Gastroesophageal sphincter (tissue), 4 donors: ENCODE results near the gene LEAP2. TPM values are rescaled to one million over a fixed set of nuclear protein-coding genes. Genes with fewer than 3 reads are reported as not detected.
A peak's percentile ranks its signal among the peaks of the same experiment; 100 is the strongest.

Experiments
- ATAC-seq: fragments of 150-250 bp; one replicate; pipeline ENCODE4 v1.9.1; 2016; ENCODE audit warnings: mild to moderate bottlenecking, moderate library complexity
- H3K27ac ChIP-seq, 4 donors: fragments of 200-600 bp; sonication (generic) in 3 of 4; 1 replicate in 3 of 4; 2 replicates in 1 of 4; pipeline ENCODE4 v1.5.1; 2016 to 2019
- H3K27me3 ChIP-seq: fragments of 200-600 bp; sonication (generic); one replicate; pipeline ENCODE4 v1.5.1; 2019
- H3K36me3 ChIP-seq, 2 donors: fragments of 200-600 bp; sonication (generic); one replicate each; pipeline ENCODE4 v1.5.1; 2019; ENCODE audit warnings: control low read depth in 1 of 2
- H3K4me1 ChIP-seq, 3 donors: fragments of 200-600 bp; sonication (generic); 1 replicate in 2 of 3; 2 replicates in 1 of 3; pipeline ENCODE4 v1.5.1; 2016 to 2019; ENCODE audit warnings: control low read depth in 2 of 3
- H3K4me3 ChIP-seq, 2 donors: fragments of 200-600 bp; sonication (generic); one replicate each; pipeline ENCODE4 v1.5.1; 2019; ENCODE audit warnings: mild to moderate bottlenecking in 1 of 2, moderate library complexity in 1 of 2
- H3K9me3 ChIP-seq, 3 donors: fragments of 200-600 bp; sonication (generic); one replicate each; pipeline ENCODE4 v1.5.1; 2017 to 2019; ENCODE audit warnings: control low read depth in 2 of 3
- CTCF ChIP-seq, 4 experiments: fragments of 200-600 bp in 2 of 4; fragments of 450-650 bp in 2 of 4; sonication (generic) in 1 of 4; IDR thresholded peaks; one replicate each; pipeline ENCODE4 v1.5.1; 2017 to 2019; ENCODE audit warnings: antibody characterized with exemption in 4 of 4, mild to moderate bottlenecking in 2 of 4, moderate library complexity in 2 of 4
- EP300 ChIP-seq: sonication (generic); formaldehyde crosslinking; IDR thresholded peaks from one replicate; pipeline ENCODE4 v1.6.1; 2017; ENCODE audit warnings: antibody characterized with exemption, mild to moderate bottlenecking
- POLR2A ChIP-seq, 2 donors: fragments of 450-650 bp; IDR thresholded peaks; one replicate each; pipeline ENCODE4 v1.6.1; 2017; ENCODE audit warnings: antibody characterized with exemption in 2 of 2, mild to moderate bottlenecking in 2 of 2, moderate library complexity in 1 of 2
- POLR2AphosphoS5 ChIP-seq: sonication (generic); formaldehyde crosslinking; IDR thresholded peaks from one replicate; pipeline ENCODE4 v1.6.1; 2017; ENCODE audit warnings: antibody characterized with exemption
- WGBS, 2 donors: methylation state at CpG; one replicate each; pipeline ENCODE4 v1.1.5; 2018; ENCODE audit warnings: low coverage in 1 of 2; 5-methylcytosine and 5-hydroxymethylcytosine counted together
- total RNA-seq, 4 donors: library from RNA; depleted of rRNA; stranded (reverse); fragments of >200 nt; gene quantifications; one replicate each; pipeline ENCODE4 v1.1.0, GENCODE V29; 2016

The LEAP2 gene
- total RNA-seq: 1 to 10 TPM in 2 of 4 donors, under 1 TPM in 2; 0.12 to 1.9 (median 0.74) TPM

GRCh38 chr5:132873119-132873929, at the start of gene LEAP2:
TSS of gene LEAP2 (plus strand) at chr5:132873668. CDS start at chr5:132873695, 27 bp downstream.
- H3K27ac ChIP-seq: no peak within 1 kb of the TSS
- no peak for ATAC-seq

DNA sequence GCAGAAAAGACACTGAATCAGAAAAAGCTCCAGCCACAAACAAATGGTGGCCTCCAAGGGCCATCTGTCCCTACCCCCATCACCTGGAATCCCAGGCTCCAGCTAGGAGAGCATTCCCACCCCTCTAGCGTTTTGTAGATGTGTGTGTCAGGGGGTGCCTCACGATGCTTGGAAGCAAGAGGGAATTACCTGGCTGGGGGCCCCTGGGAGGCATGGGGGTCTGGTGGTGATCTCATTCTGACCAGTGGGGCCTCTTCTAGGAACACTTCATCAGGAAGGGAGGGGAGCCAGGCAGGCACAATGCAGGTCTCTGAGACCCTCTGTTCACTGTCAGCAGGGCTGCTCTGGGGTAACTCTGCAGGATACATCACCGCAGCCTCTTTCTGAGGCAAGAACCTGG, 49.0 kb upstream of the LEAP2 start:
- H3K4me3 ChIP-seq: no peak overlapping the region
- H3K4me1 ChIP-seq: peaks cover 0 to 45% (median 6%) of the 10 kb centered on the region in 3 donors
- WGBS, 2 donors: 83% methylated on average over 1 of the region's 3 CpGs; no CpG with 5 or more reads in 1 of the 2 donors
- TF ChIP-seq EP300: no peak
- no peak for TF ChIP-seq CTCF (IDR thresholded peaks at IDR 0.05)
- no peak for TF ChIP-seq POLR2AphosphoS5
- no peak for TF ChIP-seq POLR2A (IDR thresholded peaks at IDR 0.05)
- ATAC-seq: no peak
- peaks cover 0 to 23% of the 10 kb centered on the region in 2 donors for H3K36me3 ChIP-seq
- H3K27ac ChIP-seq: no peak overlapping the region
- H3K27me3 ChIP-seq: peaks cover 15% of the 10 kb centered on the region
- no peaks in the 10 kb centered on the region for H3K9me3 ChIP-seq

More at GRCh38 chr5:132873119-132873929, at the start of gene LEAP2:
- TF ChIP-seq CTCF (IDR thresholded peaks at IDR 0.05) (no peak), POLR2A (IDR thresholded peaks at IDR 0.05) (no peak), EP300 (no peak), POLR2AphosphoS5 (no peak)
- Histone ChIP-seq H3K4me1 (peaks cover 0 to 12% (median 0%) of the 10 kb centered on the region in 3 donors), H3K27me3 (no peaks in the 10 kb centered on the region), H3K9me3 (no peaks in the 10 kb centered on the region), H3K36me3 (peaks cover 0 to 77% of the 10 kb centered on the region in 2 donors), H3K4me3 (no peak within 1 kb of the TSS)
- WGBS, 2 donors: 48 to 58% methylated on average over 4 to 5 of the region's 6 CpGs

GRCh38 chr5:132825033-132825833, 48.2 kb upstream of the LEAP2 start:
- WGBS, 2 donors: 94% methylated on average over 9 of the region's 71 CpGs; no CpG with 5 or more reads in 1 of the 2 donors
- no peak overlapping the region for H3K27ac ChIP-seq
- TF ChIP-seq CTCF (IDR thresholded peaks at IDR 0.05) (no peak), POLR2AphosphoS5 (no peak), EP300 (no peak), POLR2A (IDR thresholded peaks at IDR 0.05) (no peak)
- H3K27me3 ChIP-seq: peaks cover 12% of the 10 kb centered on the region
- H3K36me3 ChIP-seq: peaks cover 0 to 23% of the 10 kb centered on the region in 2 donors
- peaks cover 0 to 42% (median 9%) of the 10 kb centered on the region in 3 donors for H3K4me1 ChIP-seq
- peak overlapping the region in 1 of 2 donors; percentile 28 for H3K4me3 ChIP-seq
- ATAC-seq: no peak
- no peaks in the 10 kb centered on the region for H3K9me3 ChIP-seq

GRCh38 chr5:132825834-132826391, 47.6 kb upstream of the LEAP2 start:
- TF ChIP-seq CTCF (IDR thresholded peaks at IDR 0.05) (no peak), POLR2AphosphoS5 (no peak), POLR2A (IDR thresholded peaks at IDR 0.05) (no peak), EP300 (no peak)
- H3K27ac ChIP-seq: no peak overlapping the region
- peaks cover 12% of the 10 kb centered on the region for H3K27me3 ChIP-seq
- peaks cover 0 to 46% (median 11%) of the 10 kb centered on the region in 3 donors for H3K4me1 ChIP-seq
- 51 to 100% methylated on average over 1 to 18 of the region's 43 CpGs for WGBS, 2 donors
- no peak for ATAC-seq
- peak overlapping the region in 1 of 2 donors; percentile 28 for H3K4me3 ChIP-seq
- H3K9me3 ChIP-seq: no peaks in the 10 kb centered on the region
- H3K36me3 ChIP-seq: peaks cover 0 to 23% of the 10 kb centered on the region in 2 donors
